Measurements from ENCODE around the gene PTPN11.

The PTPN11 gene

DNA sequence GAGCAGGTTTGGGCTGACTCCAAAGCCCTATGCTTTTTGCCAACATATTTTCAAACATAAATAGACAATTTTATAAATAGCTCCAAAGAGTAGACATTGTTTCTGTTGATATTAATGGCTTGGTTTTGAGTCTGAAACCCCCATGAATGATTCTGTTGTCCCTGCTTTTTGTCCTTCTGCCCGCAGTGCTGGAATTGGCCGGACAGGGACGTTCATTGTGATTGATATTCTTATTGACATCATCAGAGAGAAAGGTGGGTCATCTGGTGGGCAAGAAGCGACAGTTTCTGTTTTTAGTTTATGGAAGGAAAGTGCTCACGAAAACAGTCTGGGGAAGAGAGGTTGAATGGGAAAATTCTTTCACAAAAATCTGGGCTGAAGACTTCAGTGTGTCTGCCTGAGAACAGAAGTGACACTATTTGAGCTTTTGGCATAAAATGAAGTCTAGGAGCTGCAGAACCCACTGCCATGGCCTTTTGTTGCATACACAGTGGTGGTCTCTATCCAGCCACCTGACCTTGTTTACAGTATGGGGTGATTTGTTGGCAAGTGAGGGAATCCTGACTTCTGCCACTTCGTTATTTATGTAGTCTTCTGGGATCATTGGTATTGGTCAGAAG is 69.6 kb downstream of the PTPN11 start:
- Histone ChIP-seq H3K4me2 (no peak overlapping the region), H3K27ac (no peak overlapping the region), H3K4me1 (ENCODE audit: low read depth, poor library complexity, severe bottlenecking) (no peaks in the 10 kb centered on the region), H4K20me1 (ENCODE audit: insufficient read depth) (no peaks in the 10 kb centered on the region), H3K79me2 (ENCODE audit: insufficient read depth, low read depth) (no peaks in the 10 kb centered on the region), H3K27me3 (ENCODE audit: insufficient read depth, low read depth) (no peaks in the 10 kb centered on the region), H3K4me3 (IDR thresholded peaks at IDR 0.05; ENCODE audit: insufficient read depth, low read depth, low read length) (no peak overlapping the region), H2AFZ (ENCODE audit: low read depth) (no peak overlapping the region), H3K9ac (no peak overlapping the region), H3K36me3 (ENCODE audit: insufficient read depth) (no peaks in the 10 kb centered on the region)
- TF ChIP-seq, protein P1, sequence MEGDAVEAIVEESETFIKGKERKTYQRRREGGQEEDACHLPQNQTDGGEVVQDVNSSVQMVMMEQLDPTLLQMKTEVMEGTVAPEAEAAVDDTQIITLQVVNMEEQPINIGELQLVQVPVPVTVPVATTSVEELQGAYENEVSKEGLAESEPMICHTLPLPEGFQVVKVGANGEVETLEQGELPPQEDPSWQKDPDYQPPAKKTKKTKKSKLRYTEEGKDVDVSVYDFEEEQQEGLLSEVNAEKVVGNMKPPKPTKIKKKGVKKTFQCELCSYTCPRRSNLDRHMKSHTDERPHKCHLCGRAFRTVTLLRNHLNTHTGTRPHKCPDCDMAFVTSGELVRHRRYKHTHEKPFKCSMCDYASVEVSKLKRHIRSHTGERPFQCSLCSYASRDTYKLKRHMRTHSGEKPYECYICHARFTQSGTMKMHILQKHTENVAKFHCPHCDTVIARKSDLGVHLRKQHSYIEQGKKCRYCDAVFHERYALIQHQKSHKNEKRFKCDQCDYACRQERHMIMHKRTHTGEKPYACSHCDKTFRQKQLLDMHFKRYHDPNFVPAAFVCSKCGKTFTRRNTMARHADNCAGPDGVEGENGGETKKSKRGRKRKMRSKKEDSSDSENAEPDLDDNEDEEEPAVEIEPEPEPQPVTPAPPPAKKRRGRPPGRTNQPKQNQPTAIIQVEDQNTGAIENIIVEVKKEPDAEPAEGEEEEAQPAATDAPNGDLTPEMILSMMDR (conservative IDR thresholded peaks at IDR 0.05; ENCODE audit: low read depth, low read length), result no peak

DNA sequence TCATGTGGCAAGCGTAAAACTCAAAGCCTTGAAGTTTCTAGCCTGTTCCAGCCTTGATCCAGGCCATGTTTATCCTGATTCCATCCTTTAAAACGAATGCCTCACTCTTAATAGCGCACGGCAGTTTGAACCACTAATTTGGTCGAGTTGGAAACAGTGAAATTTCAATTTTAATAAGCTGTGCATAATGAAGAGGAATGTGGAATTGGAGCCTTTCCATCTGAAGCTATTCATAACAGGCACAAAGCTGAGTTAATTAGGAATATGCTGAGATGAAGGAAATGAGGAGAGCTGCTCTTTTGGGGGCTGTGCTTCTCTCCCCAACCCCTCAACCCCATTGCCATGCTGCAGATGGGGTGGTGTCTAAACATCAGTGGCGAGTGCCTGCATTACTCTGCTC is 70.7 kb downstream of the PTPN11 start:
- TF ChIP-seq, protein P1 (conservative IDR thresholded peaks at IDR 0.05; ENCODE audit: low read depth, low read length), result no peak
- Histone ChIP-seq H2AFZ (ENCODE audit: low read depth) (no peak overlapping the region), H3K36me3 (ENCODE audit: insufficient read depth) (no peaks in the 10 kb centered on the region), H4K20me1 (ENCODE audit: insufficient read depth) (no peaks in the 10 kb centered on the region), H3K4me2 (no peak overlapping the region), H3K27ac (no peak overlapping the region), H3K4me1 (ENCODE audit: low read depth, poor library complexity, severe bottlenecking) (no peaks in the 10 kb centered on the region), H3K79me2 (ENCODE audit: insufficient read depth, low read depth) (no peaks in the 10 kb centered on the region), H3K4me3 (IDR thresholded peaks at IDR 0.05; ENCODE audit: insufficient read depth, low read depth, low read length) (no peak overlapping the region), H3K9ac (no peak overlapping the region), H3K27me3 (ENCODE audit: insufficient read depth, low read depth) (no peaks in the 10 kb centered on the region)

DNA sequence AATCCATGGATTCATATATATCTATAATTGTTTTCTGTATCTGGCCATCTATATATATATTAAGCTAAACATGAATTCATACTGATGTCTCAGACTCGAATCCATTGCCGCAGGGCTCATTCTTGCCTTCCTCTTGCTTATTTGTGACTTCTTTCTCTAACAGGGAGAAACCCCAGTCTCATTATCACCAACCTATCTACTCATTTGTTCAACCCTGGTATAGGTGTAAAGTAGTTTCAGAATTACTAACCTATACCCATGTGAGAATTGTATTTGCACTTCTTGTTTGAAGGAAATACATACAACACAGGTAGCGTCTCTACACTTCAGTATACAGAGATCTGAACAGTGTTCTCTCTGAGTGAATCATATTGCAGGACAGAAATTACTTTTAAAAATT is 77.7 kb downstream of the PTPN11 start:
- Histone ChIP-seq H4K20me1 (ENCODE audit: insufficient read depth) (no peaks in the 10 kb centered on the region), H3K79me2 (ENCODE audit: insufficient read depth, low read depth) (no peaks in the 10 kb centered on the region), H2AFZ (ENCODE audit: low read depth) (no peak overlapping the region), H3K27ac (no peak overlapping the region), H3K4me2 (no peak overlapping the region), H3K36me3 (ENCODE audit: insufficient read depth) (no peaks in the 10 kb centered on the region), H3K27me3 (ENCODE audit: insufficient read depth, low read depth) (no peaks in the 10 kb centered on the region), H3K9ac (no peak overlapping the region), H3K4me3 (IDR thresholded peaks at IDR 0.05; ENCODE audit: insufficient read depth, low read depth, low read length) (no peak overlapping the region), H3K4me1 (ENCODE audit: low read depth, poor library complexity, severe bottlenecking) (no peaks in the 10 kb centered on the region)
- TF ChIP-seq, protein P1 (conservative IDR thresholded peaks at IDR 0.05; ENCODE audit: low read depth, low read length), result no peak

DNA sequence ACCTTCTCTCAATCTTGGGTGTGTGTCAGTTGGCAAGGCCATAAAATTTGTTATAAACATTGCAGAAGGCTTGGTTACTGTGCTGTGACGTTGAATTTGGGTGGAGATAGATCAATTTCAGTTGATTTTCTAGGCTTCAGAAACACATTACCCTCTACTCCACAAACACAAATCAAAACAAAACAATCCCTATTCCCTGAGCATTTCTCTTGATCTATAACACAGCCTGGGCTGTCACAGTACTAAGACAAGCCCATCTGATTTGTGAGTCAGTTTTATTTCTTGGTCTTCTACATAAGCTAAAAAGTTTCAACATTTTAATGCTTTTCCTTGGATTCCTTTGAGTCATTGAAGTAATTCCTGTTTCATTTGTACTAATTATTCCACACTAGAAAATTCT is 79.8 kb downstream of the PTPN11 start:
- Histone ChIP-seq H3K27ac (no peak overlapping the region), H3K9ac (no peak overlapping the region), H3K4me3 (IDR thresholded peaks at IDR 0.05; ENCODE audit: insufficient read depth, low read depth, low read length) (no peak overlapping the region), H3K4me1 (ENCODE audit: low read depth, poor library complexity, severe bottlenecking) (no peaks in the 10 kb centered on the region), H4K20me1 (ENCODE audit: insufficient read depth) (no peaks in the 10 kb centered on the region), H3K27me3 (ENCODE audit: insufficient read depth, low read depth) (no peaks in the 10 kb centered on the region), H2AFZ (ENCODE audit: low read depth) (no peak overlapping the region), H3K79me2 (ENCODE audit: insufficient read depth, low read depth) (no peaks in the 10 kb centered on the region), H3K4me2 (no peak overlapping the region), H3K36me3 (ENCODE audit: insufficient read depth) (no peaks in the 10 kb centered on the region)
- TF ChIP-seq, protein P1 (conservative IDR thresholded peaks at IDR 0.05; ENCODE audit: low read depth, low read length), result no peak
